ENCODE data around the gene FBF1. TPM values are rescaled to one million over a fixed set of nuclear protein-coding genes. Genes with fewer than 3 reads are reported as not detected.

FBF1 gene
- total and polyA plus RNA-seq, 9 of the 15 experiments (the other 6 are each of a cell fraction or from before 2014, with no cell fraction given), result 0.46 to 14.9 (median 7.5) TPM

GRCh38 chr17:75981019-75981615, 40.3 kb upstream of the FBF1 start:
- CTCF ChIA-PET (ENCODE audit: low intra/inter-chr PET ratio), result no interaction called here
- BruUV-seq (replicated peaks), result no TSS peak
- TF ChIP-seq CREB5 (CRISPR knock-in tag; IDR thresholded peaks at IDR 0.05) (no peak), IRF2 (CRISPR knock-in tag; IDR thresholded peaks at IDR 0.05) (no peak), RFX1 (IDR thresholded peaks at IDR 0.05) (no peak), NFE2 (IDR thresholded peaks at IDR 0.05; ENCODE audit: low read depth) (no peak), ZNF592 (IDR thresholded peaks at IDR 0.05) (no peak), USF1 (CRISPR knock-in tag; IDR thresholded peaks at IDR 0.05) (no peak), TAF15 (IDR thresholded peaks at IDR 0.05; ENCODE audit: low read depth, low read length) (no peak), DPF2 (IDR thresholded peaks at IDR 0.05) (no peak), ZNF449 (CRISPR knock-in tag; IDR thresholded peaks at IDR 0.05) (no peak), RB1 (IDR thresholded peaks at IDR 0.05; ENCODE audit: low read depth) (no peak), MAFG (tag; conservative IDR thresholded peaks at IDR 0.05) (peak; percentile 28; the same call in 1 of the 2 replicates), ZNF668 (CRISPR knock-in tag; IDR thresholded peaks at IDR 0.05) (no peak)

More at GRCh38 chr17:75981019-75981615, 40.3 kb upstream of the FBF1 start:
- H3K9me1 ChIP-seq (ENCODE audit: control insufficient read depth, insufficient read depth, low read length), result no peaks in the 10 kb centered on the region
- DNase-seq (ENCODE audit: extremely low read depth in 1 of 4, low spot score in 3 of 4) (no peak), ATAC-seq (no peak), FAIRE-seq (no peak)
- H4K20me1 ChIP-seq (replicated peaks; ENCODE audit: control insufficient read depth, insufficient read depth, low read length), result no peaks in the 10 kb centered on the region
- no peak overlapping the region; the same call in 1 of the 2 replicates for H3K4me3 ChIP-seq
- H3K9me3 ChIP-seq (replicated peaks; ENCODE audit: control insufficient read depth, insufficient read depth, low read depth, low read length), result no peaks in the 10 kb centered on the region
- intact Hi-C loops (cut with micrococcal nuclease), result no loop called here
- H3K79me2 ChIP-seq (ENCODE audit: control insufficient read depth, insufficient read depth, low read length), result peaks cover 38% of the 10 kb centered on the region
- H3K9ac ChIP-seq (ENCODE audit: insufficient read depth in 1 of 2, low read depth in 2 of 2, low read length in 2 of 2), result no peak overlapping the region
- H3K27me3 ChIP-seq (ENCODE audit: control insufficient read depth in 2 of 2, insufficient read depth in 2 of 2, low read length in 2 of 2), result no peaks in the 10 kb centered on the region
- POLR2A ChIA-PET, result interaction anchor here (0.7 to 1.5 kb wide), 3 partner anchors 16 to 109 kb away, joined by 3 to 4 read pairs (median 4); no protein-coding TSS in a partner anchor
- H3K4me1 ChIP-seq (replicated peaks in 1 of 2; ENCODE audit: control insufficient read depth in 2 of 2, insufficient read depth in 2 of 2, low read length in 2 of 2), result peaks cover 34 to 39% of the 10 kb centered on the region in 2 experiments
- in situ Hi-C loops (cut with MboI), result no loop called here
- H3K36me3 ChIP-seq (ENCODE audit: control insufficient read depth, insufficient read depth, low read length), result peaks cover 3% of the 10 kb centered on the region; the same call in 1 of the 3 replicates
- 78% methylated on average over 7 of the region's 7 CpGs for WGBS (ENCODE audit: insufficient coverage, low coverage, missing lambda C conversion rate)
- H3K4me2 ChIP-seq (ENCODE audit: insufficient read depth, low read length), result peak overlapping the region; percentile 96; the same call in 1 of the 2 replicates
- H2AFZ ChIP-seq (ENCODE audit: low read depth, low read length), result no peak overlapping the region
- peak overlapping the region; percentile 78; the same call in 1 of the 3 replicates for H3K27ac ChIP-seq (ENCODE audit: extremely low read depth, low read depth, low read length)
